ENCODE data around the gene KASH5. TPM values are rescaled to one million over a fixed set of nuclear protein-coding genes. Genes with fewer than 3 reads are reported as not detected.
A peak's percentile ranks its signal among the peaks of the same experiment; 100 is the strongest.

Gene KASH5
- total RNA-seq, 1 donor from 2014 or later = not detected

DNA sequence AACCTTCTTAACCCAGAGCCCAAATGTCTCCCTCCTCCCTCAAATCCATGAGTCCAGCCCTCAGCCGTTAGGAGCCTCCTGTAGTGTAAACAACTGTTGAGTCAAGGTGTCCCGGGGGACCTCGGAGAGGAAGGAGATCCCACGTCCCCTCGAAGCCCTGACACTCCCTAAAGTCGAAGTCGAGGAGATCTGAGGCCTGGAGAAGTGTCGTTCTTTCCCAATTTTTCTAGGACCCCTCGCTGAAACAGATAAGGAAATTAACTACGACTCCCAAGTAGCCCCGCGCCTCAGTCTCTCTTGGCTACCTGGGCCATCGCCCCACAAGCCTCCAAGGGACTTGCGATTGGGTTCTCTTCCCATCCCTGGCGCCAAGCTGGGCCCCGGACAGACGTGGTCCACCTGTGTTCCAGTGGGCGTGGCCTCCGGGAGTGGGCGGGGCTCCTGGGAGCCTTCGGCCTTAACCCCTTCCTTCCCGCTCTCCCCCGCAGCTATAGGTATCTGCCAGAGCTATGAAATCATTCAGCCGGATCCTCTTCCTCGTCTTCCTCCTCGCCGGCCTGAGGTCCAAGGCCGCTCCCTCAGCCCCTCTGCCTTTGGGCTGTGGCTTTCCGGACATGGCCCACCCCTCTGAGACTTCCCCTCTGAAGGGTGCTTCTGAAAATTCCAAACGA, 38.0 kb downstream of the KASH5 start:
- H3K4me3 Mint-ChIP-seq = peak overlapping the region; percentile 40
- peaks cover 34% of the 10 kb centered on the region for H3K4me1 Mint-ChIP-seq
- DNase-seq (ENCODE audit: low spot score in 2 of 2, unreplicated experiment in 2 of 2) = peak in 1 of 2 experiments; percentile 49
- no peaks in the 10 kb centered on the region for H3K9me3 Mint-ChIP-seq
- peaks cover 3% of the 10 kb centered on the region for H3K36me3 Mint-ChIP-seq
- TF ChIP-seq, protein P1, sequence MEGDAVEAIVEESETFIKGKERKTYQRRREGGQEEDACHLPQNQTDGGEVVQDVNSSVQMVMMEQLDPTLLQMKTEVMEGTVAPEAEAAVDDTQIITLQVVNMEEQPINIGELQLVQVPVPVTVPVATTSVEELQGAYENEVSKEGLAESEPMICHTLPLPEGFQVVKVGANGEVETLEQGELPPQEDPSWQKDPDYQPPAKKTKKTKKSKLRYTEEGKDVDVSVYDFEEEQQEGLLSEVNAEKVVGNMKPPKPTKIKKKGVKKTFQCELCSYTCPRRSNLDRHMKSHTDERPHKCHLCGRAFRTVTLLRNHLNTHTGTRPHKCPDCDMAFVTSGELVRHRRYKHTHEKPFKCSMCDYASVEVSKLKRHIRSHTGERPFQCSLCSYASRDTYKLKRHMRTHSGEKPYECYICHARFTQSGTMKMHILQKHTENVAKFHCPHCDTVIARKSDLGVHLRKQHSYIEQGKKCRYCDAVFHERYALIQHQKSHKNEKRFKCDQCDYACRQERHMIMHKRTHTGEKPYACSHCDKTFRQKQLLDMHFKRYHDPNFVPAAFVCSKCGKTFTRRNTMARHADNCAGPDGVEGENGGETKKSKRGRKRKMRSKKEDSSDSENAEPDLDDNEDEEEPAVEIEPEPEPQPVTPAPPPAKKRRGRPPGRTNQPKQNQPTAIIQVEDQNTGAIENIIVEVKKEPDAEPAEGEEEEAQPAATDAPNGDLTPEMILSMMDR (IDR thresholded peaks at IDR 0.05; ENCODE audit: unreplicated experiment) = no peak
- H3K27ac Mint-ChIP-seq = no peak overlapping the region
- peaks cover 96% of the 10 kb centered on the region for H3K27me3 Mint-ChIP-seq (ENCODE audit: low read depth)

DNA sequence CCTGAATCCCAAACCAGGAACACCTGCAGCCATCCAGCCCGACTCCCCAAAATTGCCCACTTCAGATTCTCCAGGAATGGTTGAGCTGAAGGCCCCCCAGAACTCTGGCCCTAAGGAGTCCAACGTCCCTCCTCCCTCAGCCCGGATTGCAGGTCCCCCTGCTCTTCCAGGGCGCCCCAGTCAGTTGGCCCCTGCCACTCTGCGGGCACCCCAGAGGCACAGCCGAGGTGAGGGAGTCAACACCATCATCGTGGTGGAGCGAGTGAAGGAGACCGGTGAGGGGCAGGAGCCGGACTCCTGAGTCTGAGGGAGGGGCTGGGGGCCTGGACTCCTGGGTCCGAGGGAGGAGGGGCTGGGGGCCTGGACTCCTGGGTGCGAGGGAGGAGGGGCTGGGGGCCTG, 39.3 kb downstream of the KASH5 start:
- TF ChIP-seq, protein P1 (IDR thresholded peaks at IDR 0.05; ENCODE audit: unreplicated experiment) = no peak
- H3K4me3 Mint-ChIP-seq = no peak overlapping the region
- no peaks in the 10 kb centered on the region for H3K9me3 Mint-ChIP-seq
- no peak for DNase-seq (ENCODE audit: low spot score in 2 of 2, unreplicated experiment in 2 of 2)
- H3K4me1 Mint-ChIP-seq = peaks cover 25% of the 10 kb centered on the region
- H3K36me3 Mint-ChIP-seq = peaks cover 3% of the 10 kb centered on the region
- peaks cover 96% of the 10 kb centered on the region for H3K27me3 Mint-ChIP-seq (ENCODE audit: low read depth)
- H3K27ac Mint-ChIP-seq = no peak overlapping the region

DNA sequence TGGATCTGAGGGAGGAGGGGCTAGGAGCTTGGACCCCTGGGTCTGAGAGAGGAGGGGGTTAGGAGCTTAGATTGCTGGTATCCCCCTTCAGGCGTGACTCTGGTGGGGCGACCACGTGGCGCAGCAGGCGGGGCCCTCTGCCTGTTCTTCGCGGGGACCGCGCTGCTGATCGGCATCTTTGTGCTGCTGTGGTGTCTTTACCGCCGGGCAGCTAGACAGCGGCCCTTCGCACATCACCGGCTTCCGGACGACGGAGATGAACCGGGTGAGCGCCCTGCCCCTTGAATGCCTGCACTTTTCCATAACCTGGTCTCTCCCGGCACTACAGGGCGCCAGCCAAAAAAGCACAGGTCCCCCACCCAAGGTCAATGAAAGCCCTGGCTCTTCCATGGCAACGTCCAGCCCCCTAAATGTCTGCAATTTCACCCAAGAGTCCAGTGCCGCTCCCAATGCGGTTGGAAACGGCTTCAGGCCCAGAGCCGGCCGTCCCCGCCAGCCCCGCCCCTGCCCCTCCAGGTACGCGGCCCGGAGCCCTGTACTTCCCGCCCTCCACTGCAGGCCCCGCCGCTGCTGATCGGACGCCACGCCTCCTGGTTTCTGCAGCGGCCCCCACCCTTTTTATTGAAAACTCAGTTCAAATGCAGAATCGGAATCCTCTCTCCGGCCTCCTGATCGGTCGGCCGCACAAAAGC, 40.0 kb downstream of the KASH5 start:
- Mint-ChIP-seq H3K27me3 (ENCODE audit: low read depth) (peaks cover 97% of the 10 kb centered on the region), H3K4me3 (peak overlapping the region; percentile 59), H3K27ac (no peak overlapping the region), H3K36me3 (peaks cover 3% of the 10 kb centered on the region), H3K4me1 (peaks cover 20% of the 10 kb centered on the region), H3K9me3 (no peaks in the 10 kb centered on the region)
- TF ChIP-seq, protein P1 (IDR thresholded peaks at IDR 0.05; ENCODE audit: unreplicated experiment) = no peak
- peak in 1 of 2 experiments; percentile 51 for DNase-seq (ENCODE audit: low spot score in 2 of 2, unreplicated experiment in 2 of 2)

DNA sequence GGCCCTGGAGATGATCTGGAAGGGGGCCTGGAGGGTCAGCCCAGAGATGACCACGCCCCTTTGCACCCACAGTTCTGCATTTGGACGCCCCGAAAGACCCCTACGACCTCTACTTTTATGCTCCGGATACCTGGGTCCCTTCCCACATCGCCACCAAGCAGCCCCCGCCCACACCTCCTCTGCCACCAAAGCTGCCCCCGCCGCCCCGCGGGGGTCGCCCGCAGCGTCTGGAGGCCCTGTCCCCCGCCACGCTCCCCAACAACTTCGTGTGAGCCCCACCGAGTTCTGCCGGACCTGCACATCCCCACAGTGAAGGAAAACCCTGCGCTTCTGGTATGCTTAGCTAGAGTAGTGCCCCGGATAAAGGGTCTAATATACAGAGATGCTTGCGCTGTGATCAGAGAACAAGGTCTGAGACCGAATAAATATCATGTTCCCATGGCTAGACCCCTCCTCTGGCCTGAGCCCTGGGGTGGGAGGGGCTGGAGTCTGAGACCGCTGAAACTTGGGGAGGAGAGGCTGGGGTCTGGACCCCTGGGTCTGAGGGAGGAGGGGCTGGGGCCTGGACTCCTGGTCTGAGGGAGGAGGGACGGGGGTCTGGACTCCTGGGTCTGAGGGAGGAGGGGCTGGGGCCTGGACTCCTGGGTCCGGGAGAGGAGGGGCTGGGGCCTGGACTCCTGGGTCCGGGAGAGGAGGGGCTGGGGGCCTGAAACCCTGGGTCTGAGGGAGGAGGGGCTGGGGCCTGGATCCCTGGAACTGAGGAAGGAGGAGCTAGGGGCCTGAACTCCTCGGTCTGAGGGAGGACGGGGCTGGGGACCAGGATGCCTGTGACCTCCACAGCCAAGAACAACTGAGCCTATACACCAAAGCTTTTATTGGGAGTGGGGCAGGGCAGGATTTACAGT, 40.8 kb downstream of the KASH5 start:
- TF ChIP-seq, protein P1 (IDR thresholded peaks at IDR 0.05; ENCODE audit: unreplicated experiment) = no peak
- peaks cover 16% of the 10 kb centered on the region for H3K4me1 Mint-ChIP-seq
- H3K9me3 Mint-ChIP-seq = no peaks in the 10 kb centered on the region
- DNase-seq (ENCODE audit: low spot score in 2 of 2, unreplicated experiment in 2 of 2) = no peak
- peaks cover 97% of the 10 kb centered on the region for H3K27me3 Mint-ChIP-seq (ENCODE audit: low read depth)
- peak overlapping the region; percentile 59 for H3K4me3 Mint-ChIP-seq
- H3K27ac Mint-ChIP-seq = no peak overlapping the region
- peaks cover 3% of the 10 kb centered on the region for H3K36me3 Mint-ChIP-seq

DNA sequence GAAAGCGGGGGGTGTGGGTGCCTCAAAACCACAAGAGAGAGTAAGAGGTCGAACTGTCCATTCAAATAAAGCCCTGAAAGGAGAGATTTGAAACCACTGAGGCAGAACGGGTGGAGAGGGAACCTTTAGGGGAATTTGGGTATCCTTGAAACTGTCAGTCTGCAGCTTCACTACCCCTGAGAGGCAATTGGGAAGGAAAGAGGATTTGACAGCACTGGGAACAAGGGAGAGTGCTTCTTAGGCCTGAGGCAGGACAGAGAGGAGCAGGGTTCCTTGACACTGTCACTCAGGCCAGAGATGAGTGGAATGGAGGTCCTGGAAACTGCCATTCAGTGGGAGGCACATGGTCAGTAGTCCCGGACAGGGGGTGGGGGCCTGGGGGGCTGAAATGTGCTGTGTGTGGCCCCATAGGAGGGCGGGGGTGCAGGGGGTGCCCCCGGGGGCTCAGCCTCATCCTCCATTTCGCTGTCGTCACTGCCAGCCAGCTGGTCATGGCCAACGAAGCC, 42.2 kb downstream of the KASH5 start:
- H3K4me3 Mint-ChIP-seq = no peak overlapping the region

More for the DNA sequence above, 42.2 kb downstream of the KASH5 start:
- Mint-ChIP-seq H3K27ac (no peak overlapping the region), H3K4me1 (peaks cover 14% of the 10 kb centered on the region), H3K27me3 (ENCODE audit: low read depth) (peaks cover 97% of the 10 kb centered on the region), H3K36me3 (peaks cover 3% of the 10 kb centered on the region), H3K9me3 (no peaks in the 10 kb centered on the region)
- TF ChIP-seq, protein P1 (IDR thresholded peaks at IDR 0.05; ENCODE audit: unreplicated experiment) = no peak
- no peak for DNase-seq (ENCODE audit: low spot score in 2 of 2, unreplicated experiment in 2 of 2)
